COLO829 (cell line): ENCODE results near the gene CLMN.

Source experiments
- DNase-seq: peaks from one replicate; pipeline ENCODE4 v3.0.0; 2012; ENCODE audit warnings: low spot score

The CLMN gene

GRCh38 chr14:95258754-95259593 lies 60.7 kb downstream of the CLMN start:
- no peak for DNase-seq

- DNase-seq = no peak
These were observed 61.6 kb downstream of the CLMN start for GRCh38 chr14:95258156-95258555.

- no peak for DNase-seq
These were observed 62.2 kb downstream of the CLMN start for GRCh38 chr14:95257521-95257920.

- DNase-seq = no peak
These were observed 63.0 kb downstream of the CLMN start for GRCh38 chr14:95256776-95257060.

- no peak for DNase-seq
These were observed 63.5 kb downstream of the CLMN start for GRCh38 chr14:95256002-95256775.

GRCh38 chr14:95255487-95255886 lies 64.2 kb downstream of the CLMN start:
- peak; percentile 90 for DNase-seq

- DNase-seq = no peak
These were observed 64.7 kb downstream of the CLMN start for GRCh38 chr14:95255013-95255412.

GRCh38 chr14:95254288-95254687 lies 65.4 kb downstream of the CLMN start:
- no peak for DNase-seq

- DNase-seq = no peak
These were observed 66.6 kb downstream of the CLMN start for GRCh38 chr14:95253039-95253630.

- DNase-seq = no peak
These were observed 67.5 kb downstream of the CLMN start for GRCh38 chr14:95252219-95252618.

GRCh38 chr14:95250936-95251335 lies 68.8 kb downstream of the CLMN start:
- DNase-seq = no peak

GRCh38 chr14:95250140-95250769 lies 69.5 kb downstream of the CLMN start:
- no peak for DNase-seq

GRCh38 chr14:95248432-95248831 lies 71.3 kb downstream of the CLMN start:
- DNase-seq = no peak

GRCh38 chr14:95246870-95247269 lies 72.8 kb downstream of the CLMN start:
- DNase-seq = no peak

- DNase-seq = no peak
These were observed 74.4 kb downstream of the CLMN start for GRCh38 chr14:95245334-95245733.

GRCh38 chr14:95244587-95244986 lies 75.1 kb downstream of the CLMN start:
- DNase-seq = peak; percentile 18

GRCh38 chr14:95242870-95243269 lies 76.8 kb downstream of the CLMN start:
- DNase-seq = no peak

- no peak for DNase-seq
These were observed 78.6 kb downstream of the CLMN start for GRCh38 chr14:95240859-95241813.

- no peak for DNase-seq
These were observed 81.0 kb downstream of the CLMN start for GRCh38 chr14:95238487-95239298.

- no peak for DNase-seq
These were observed 81.8 kb downstream of the CLMN start for GRCh38 chr14:95237958-95238340.
